Uterus (tissue), 4 donors: ENCODE measurements around the gene FOCAD. TPM values are rescaled to one million over a fixed set of nuclear protein-coding genes. Genes with fewer than 3 reads are reported as not detected.

Experiments used
- DNase-seq, 2 donors: peaks; one replicate each; pipeline ENCODE4 v3.0.0-alpha.2; 2019 to 2020
- H3K27ac ChIP-seq, 2 donors: fragments of 200-600 bp; sonication (generic); 1 replicate in 1 of 2; 2 replicates in 1 of 2; pipeline ENCODE4 v1.5.1; 2016 to 2018
- H3K27me3 ChIP-seq, 2 donors: fragments of 200-600 bp; sonication (generic); one replicate each; pipeline ENCODE4 v1.5.1; 2018 to 2019; ENCODE audit warnings: control low read depth in 1 of 2
- H3K36me3 ChIP-seq, 2 donors: fragments of 200-600 bp; sonication (generic); one replicate each; pipeline ENCODE4 v1.5.1; 2019; ENCODE audit warnings: control low read depth in 1 of 2
- H3K4me1 ChIP-seq, 2 donors: fragments of 200-600 bp; sonication (generic); one replicate each; pipeline ENCODE4 v1.5.1; 2018 to 2019; ENCODE audit warnings: control low read depth in 1 of 2
- H3K4me3 ChIP-seq, 2 donors: fragments of 200-600 bp; sonication (generic); 1 replicate in 1 of 2; 2 replicates in 1 of 2; pipeline ENCODE4 v1.5.1; 2018 to 2019; ENCODE audit warnings: mild to moderate bottlenecking in 1 of 2
- H3K9me3 ChIP-seq, 2 donors: fragments of 200-600 bp; sonication (generic); one replicate each; pipeline ENCODE4 v1.5.1; 2019; ENCODE audit warnings: control low read depth in 1 of 2
- CTCF ChIP-seq, 4 experiments: fragments of 200-600 bp in 2 of 4; fragments of 450-650 bp in 2 of 4; sonication (generic) in 2 of 4; IDR thresholded peaks; one replicate each; pipeline ENCODE4 v1.5.1; 2016 to 2019; ENCODE audit warnings: antibody characterized with exemption in 4 of 4, mild to moderate bottlenecking in 2 of 4, moderate library complexity in 1 of 4
- POLR2A ChIP-seq, 2 donors: fragments of 450-650 bp; IDR thresholded peaks; one replicate each; pipeline ENCODE4 v1.6.1; 2016; ENCODE audit warnings: antibody characterized with exemption in 2 of 2, mild to moderate bottlenecking in 1 of 2, moderate library complexity in 1 of 2
- intact Hi-C: fragments of 100-400 bp; cut with DNase I; formaldehyde crosslinking; loops from one replicate; pipeline ENCODE4 v1.15.1; 2023; ENCODE audit warnings: low total_unique reads
- total RNA-seq, 4 donors: library from RNA; depleted of rRNA in 3 of 4; stranded (reverse); fragments of >200 nt in 3 of 4; gene quantifications; one replicate each; pipeline versions ENCODE4 v1.1.0 to v1.2.4, GENCODE V29; 2014 to 2023
- donor health status: DM: yes; HTN: yes; CAD: no.

The FOCAD gene
- total RNA-seq, 4 donors from 2014 or later: 24.1 to 86.5 (median 34.3) TPM

- no peak for DNase-seq
- no peaks in the 10 kb centered on the region for H3K4me1 ChIP-seq
- H3K36me3 ChIP-seq: no peaks in the 10 kb centered on the region
- no peaks in the 10 kb centered on the region for H3K9me3 ChIP-seq
- TF ChIP-seq POLR2A (IDR thresholded peaks at IDR 0.05): no peak
- no peak for TF ChIP-seq CTCF (IDR thresholded peaks at IDR 0.05)
- no peak overlapping the region for H3K4me3 ChIP-seq
- H3K27ac ChIP-seq: no peak overlapping the region
- intact Hi-C loops: no loop called here
- H3K27me3 ChIP-seq: no peaks in the 10 kb centered on the region
These were observed 148.7 kb downstream of the FOCAD start for GRCh38 chr9:20832775-20833174.

GRCh38 chr9:20835377-20836286, 151.6 kb downstream of the FOCAD start:
- TF ChIP-seq POLR2A (IDR thresholded peaks at IDR 0.05) (no peak), CTCF (IDR thresholded peaks at IDR 0.05) (no peak)
- Histone ChIP-seq H3K4me1 (no peaks in the 10 kb centered on the region), H3K36me3 (no peaks in the 10 kb centered on the region), H3K27ac (no peak overlapping the region), H3K27me3 (no peaks in the 10 kb centered on the region), H3K4me3 (no peak overlapping the region), H3K9me3 (no peaks in the 10 kb centered on the region)
- no peak for DNase-seq
- intact Hi-C loops: no loop called here

- no peaks in the 10 kb centered on the region for H3K4me1 ChIP-seq
- no peaks in the 10 kb centered on the region for H3K27me3 ChIP-seq
- intact Hi-C loops: no loop called here
- no peak overlapping the region for H3K27ac ChIP-seq
- H3K9me3 ChIP-seq: no peaks in the 10 kb centered on the region
- TF ChIP-seq POLR2A (IDR thresholded peaks at IDR 0.05) (no peak), CTCF (IDR thresholded peaks at IDR 0.05) (no peak)
- no peaks in the 10 kb centered on the region for H3K36me3 ChIP-seq
- H3K4me3 ChIP-seq: no peak overlapping the region
- DNase-seq: no peak
These were observed 153.1 kb downstream of the FOCAD start for GRCh38 chr9:20837166-20837565.

- no peak for DNase-seq
- Histone ChIP-seq H3K4me1 (no peaks in the 10 kb centered on the region), H3K36me3 (no peaks in the 10 kb centered on the region), H3K9me3 (no peaks in the 10 kb centered on the region), H3K4me3 (no peak overlapping the region), H3K27me3 (no peaks in the 10 kb centered on the region), H3K27ac (no peak overlapping the region)
- no peak for TF ChIP-seq POLR2A (IDR thresholded peaks at IDR 0.05)
- TF ChIP-seq CTCF (IDR thresholded peaks at IDR 0.05): no peak
- intact Hi-C loops: no loop called here
These were observed 154.2 kb downstream of the FOCAD start for GRCh38 chr9:20838218-20838617.

GRCh38 chr9:20844916-20845315, 160.9 kb downstream of the FOCAD start:
- no peak for TF ChIP-seq CTCF (IDR thresholded peaks at IDR 0.05)
- no peak for TF ChIP-seq POLR2A (IDR thresholded peaks at IDR 0.05)
- intact Hi-C loops: no loop called here

More at GRCh38 chr9:20844916-20845315, 160.9 kb downstream of the FOCAD start:
- H3K36me3 ChIP-seq: no peaks in the 10 kb centered on the region
- H3K27ac ChIP-seq: no peak overlapping the region
- DNase-seq: no peak
- H3K27me3 ChIP-seq: no peaks in the 10 kb centered on the region
- no peaks in the 10 kb centered on the region for H3K9me3 ChIP-seq
- no peak overlapping the region for H3K4me3 ChIP-seq
- H3K4me1 ChIP-seq: no peaks in the 10 kb centered on the region
